Activated B cell treated with CpG ODN at 0.5 μM for 24 hours (primary cell): Measurements from ENCODE around the gene FARP1. TPM values are rescaled to one million over a fixed set of nuclear protein-coding genes. Genes with fewer than 3 reads are reported as not detected.

Experiments
- ATAC-seq: fragments of 200-7000 bp; cut with Tn5 transposase; one replicate; pipeline ENCODE4 v1.10.0; 2021; ENCODE audit warnings: low read depth, mild to moderate bottlenecking, moderate library complexity
- CTCF ChIA-PET: fragments of 350-600 bp; sonication (Branson Sonifier 250); formaldehyde crosslinking; loops from one replicate; lab custom pipeline; 2021; ENCODE audit warnings: antibody characterized with exemption; lab: Charles Lee
- POLR2A ChIA-PET: fragments of 350-600 bp; sonication (Branson Sonifier 250); formaldehyde crosslinking; loops from one replicate; lab custom pipeline; 2021; ENCODE audit warnings: antibody characterized with exemption; lab: Charles Lee
- DNase-seq: peaks from one replicate; pipeline ENCODE4 v3.0.0; 2022
- H3K27ac Mint-ChIP-seq: one replicate; pipeline ENCODE4 v1.8.0; 2020; ENCODE audit warnings: mixed read lengths
- H3K27me3 Mint-ChIP-seq: one replicate; pipeline ENCODE4 v1.8.0; 2021; ENCODE audit warnings: mixed read lengths
- H3K36me3 Mint-ChIP-seq: one replicate; pipeline ENCODE4 v1.8.0; 2021; ENCODE audit warnings: low read depth, mixed read lengths
- H3K4me1 Mint-ChIP-seq: one replicate; pipeline ENCODE4 v1.8.0; 2021; ENCODE audit warnings: mixed read lengths
- H3K4me3 Mint-ChIP-seq: one replicate; pipeline ENCODE4 v1.8.0; 2020; ENCODE audit warnings: mild to moderate bottlenecking, mixed read lengths
- H3K9me3 Mint-ChIP-seq: one replicate; pipeline ENCODE4 v1.8.0; 2020; ENCODE audit warnings: mixed read lengths
- CTCF ChIP-seq: fragments of 200-600 bp; IDR thresholded peaks from one replicate; pipeline ENCODE4 v1.8.0; 2022; ENCODE audit warnings: antibody characterized with exemption, mild to moderate bottlenecking
- intact Hi-C: fragments of 100-400 bp; cut with micrococcal nuclease; formaldehyde crosslinking; loops from one replicate; pipeline ENCODE4 v1.15.1; 2024
- total RNA-seq: library from RNA; stranded (reverse); gene quantifications from 2 replicates; pipeline ENCODE4 v1.2.3, GENCODE V29; 2022

The FARP1 gene
- total RNA-seq, 1 donor from 2014 or later: 2.1 TPM

- ATAC-seq: no peak
- no peaks in the 10 kb centered on the region for H3K4me1 Mint-ChIP-seq
- H3K27me3 Mint-ChIP-seq: no peaks in the 10 kb centered on the region
- no peak for TF ChIP-seq CTCF
- ChIA-PET CTCF (no interaction called here), POLR2A (no interaction called here)
- H3K27ac Mint-ChIP-seq: no peak overlapping the region
- intact Hi-C loops: no loop called here
- DNase-seq: no peak
- H3K9me3 Mint-ChIP-seq: no peaks in the 10 kb centered on the region
- no peak overlapping the region for H3K4me3 Mint-ChIP-seq
- no peaks in the 10 kb centered on the region for H3K36me3 Mint-ChIP-seq
Measured at GRCh38 chr13:98315466-98315865, 172.6 kb downstream of the FARP1 start.

- H3K4me1 Mint-ChIP-seq: no peaks in the 10 kb centered on the region
- intact Hi-C loops: no loop called here
- H3K27ac Mint-ChIP-seq: no peak overlapping the region
- ATAC-seq: no peak
- H3K27me3 Mint-ChIP-seq: no peaks in the 10 kb centered on the region
- no peak for TF ChIP-seq CTCF
- ChIA-PET CTCF (no interaction called here), POLR2A (no interaction called here)
- no peak overlapping the region for H3K4me3 Mint-ChIP-seq
- no peak for DNase-seq
- no peaks in the 10 kb centered on the region for H3K36me3 Mint-ChIP-seq
- H3K9me3 Mint-ChIP-seq: no peaks in the 10 kb centered on the region
Measured at GRCh38 chr13:98315902-98316301, 173.0 kb downstream of the FARP1 start.

GRCh38 chr13:98317573-98318171 lies 174.8 kb downstream of the FARP1 start:
- ATAC-seq (no peak), DNase-seq (no peak)
- Mint-ChIP-seq H3K36me3 (no peaks in the 10 kb centered on the region), H3K9me3 (no peaks in the 10 kb centered on the region), H3K27ac (no peak overlapping the region), H3K4me1 (no peaks in the 10 kb centered on the region), H3K27me3 (no peaks in the 10 kb centered on the region), H3K4me3 (no peak overlapping the region)
- CTCF ChIA-PET: no interaction called here
- intact Hi-C loops: no loop called here
- POLR2A ChIA-PET: no interaction called here
- no peak for TF ChIP-seq CTCF

GRCh38 chr13:98318263-98318878 lies 175.5 kb downstream of the FARP1 start:
- no peak for TF ChIP-seq CTCF
- ChIA-PET CTCF (no interaction called here), POLR2A (no interaction called here)
- DNase-seq: no peak
- Mint-ChIP-seq H3K9me3 (no peaks in the 10 kb centered on the region), H3K36me3 (no peaks in the 10 kb centered on the region), H3K27ac (no peak overlapping the region), H3K4me3 (no peak overlapping the region), H3K4me1 (no peaks in the 10 kb centered on the region), H3K27me3 (no peaks in the 10 kb centered on the region)
- intact Hi-C loops: no loop called here
- no peak for ATAC-seq

GRCh38 chr13:98320561-98321105 lies 177.7 kb downstream of the FARP1 start:
- Mint-ChIP-seq H3K4me1 (no peaks in the 10 kb centered on the region), H3K4me3 (no peak overlapping the region), H3K36me3 (no peaks in the 10 kb centered on the region), H3K27ac (no peak overlapping the region), H3K9me3 (no peaks in the 10 kb centered on the region), H3K27me3 (no peaks in the 10 kb centered on the region)
- ChIA-PET CTCF (no interaction called here), POLR2A (no interaction called here)
- TF ChIP-seq CTCF: no peak
- DNase-seq: no peak
- intact Hi-C loops: no loop called here
- ATAC-seq: no peak
